ENCODE results near the gene EIF4E1B.

The EIF4E1B gene

DNA sequence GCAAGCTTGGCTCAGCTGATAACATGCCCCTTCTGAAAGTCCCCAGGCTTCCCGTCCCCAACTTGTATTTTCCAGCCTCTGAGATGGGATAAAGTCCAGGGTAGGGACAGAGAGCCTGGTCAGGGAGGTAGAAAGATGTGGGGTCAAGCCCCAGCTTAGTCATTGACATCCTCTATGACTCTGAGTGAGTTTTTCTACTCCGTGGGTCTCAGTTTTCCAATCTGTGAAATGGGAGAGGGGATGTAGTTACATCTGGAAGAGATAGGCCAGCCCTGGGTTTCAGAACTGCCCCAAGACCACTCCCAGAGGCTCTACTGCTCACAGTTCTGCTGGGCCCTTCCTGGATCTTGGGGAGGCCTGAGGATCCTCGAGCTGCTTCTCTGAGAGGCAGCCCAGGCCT lies 23.6 kb upstream of the EIF4E1B start:
- DNase-seq: no peak

GRCh38 chr5:176608142-176608705 lies 22.3 kb upstream of the EIF4E1B start:
- no peak for DNase-seq

- peak; percentile 40 for DNase-seq
These were observed 21.3 kb upstream of the EIF4E1B start for GRCh38 chr5:176608937-176609723.

- DNase-seq: peak; percentile 65
These were observed 20.6 kb upstream of the EIF4E1B start, which contains the start of gene GPRIN1 for GRCh38 chr5:176609724-176610434. TSS of gene GPRIN1 (minus strand) at chr5:176610156. CDS start at chr5:176599834, 10,322 bp downstream.

DNA sequence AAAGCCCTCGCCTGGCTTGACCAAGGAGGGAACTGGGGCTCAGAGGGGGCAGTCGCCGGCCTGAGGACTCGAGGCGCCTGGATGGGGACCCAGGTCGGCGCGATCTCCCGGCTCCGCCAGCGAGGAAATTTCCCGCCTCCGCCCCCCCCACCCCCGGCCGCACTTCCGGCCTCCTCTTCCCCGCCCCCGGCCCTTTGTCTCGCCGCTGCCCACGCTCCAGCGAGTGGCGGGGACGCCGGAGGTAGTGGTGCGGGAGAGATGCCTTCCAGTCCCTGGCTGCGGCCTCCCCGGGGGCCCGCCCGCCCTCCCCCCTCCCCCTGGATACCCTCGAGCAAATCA lies 20.1 kb upstream of the EIF4E1B start:
- DNase-seq: no peak

- peak; percentile 57 for DNase-seq
These were observed 19.0 kb upstream of the EIF4E1B start for GRCh38 chr5:176611435-176611834.

GRCh38 chr5:176612008-176612407 lies 18.5 kb upstream of the EIF4E1B start:
- no peak for DNase-seq

DNA sequence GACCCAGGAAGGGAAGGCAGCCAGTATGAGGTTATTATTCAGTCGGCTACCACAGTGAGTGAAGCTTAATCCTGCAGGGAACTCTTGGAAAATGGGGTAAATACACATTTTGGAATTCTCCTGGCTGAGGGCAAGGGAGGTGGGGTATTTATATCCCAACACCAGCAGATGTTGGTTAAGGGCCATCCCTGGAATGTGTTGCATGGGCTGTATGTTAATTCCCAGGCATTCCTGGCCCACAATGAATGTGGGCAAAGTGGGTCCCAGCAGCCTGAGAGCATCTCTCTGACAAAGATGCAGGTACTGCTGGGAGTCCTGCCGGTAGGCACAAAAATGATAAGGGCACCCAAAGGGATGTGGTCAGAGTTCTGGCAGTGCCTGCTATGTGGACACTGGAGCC lies 17.6 kb upstream of the EIF4E1B start:
- DNase-seq: no peak

- no peak for DNase-seq
These were observed 15.5 kb upstream of the EIF4E1B start for GRCh38 chr5:176614805-176615478.

DNA sequence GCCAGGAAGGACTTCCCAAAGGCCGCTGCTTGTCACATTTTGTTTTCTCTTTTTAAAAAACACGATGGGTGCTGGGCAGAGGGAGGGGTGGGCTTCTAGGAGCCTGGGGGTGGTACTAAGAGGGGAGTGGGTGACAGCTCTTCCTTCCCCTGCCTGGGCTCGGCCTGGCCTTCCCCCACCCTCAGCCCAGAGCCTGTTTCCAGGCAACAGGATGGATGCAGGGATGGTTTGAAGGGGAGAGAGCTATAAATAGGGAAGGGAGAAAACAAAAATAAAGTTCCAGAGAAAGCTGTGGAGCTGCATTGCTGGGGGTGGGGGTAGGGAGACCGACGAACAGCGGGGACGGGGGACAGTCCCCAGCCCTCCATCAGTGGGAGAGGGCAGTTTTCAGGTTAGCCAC lies 14.0 kb upstream of the EIF4E1B start:
- DNase-seq: no peak

- no peak for DNase-seq
These were observed 11.7 kb upstream of the EIF4E1B start for GRCh38 chr5:176618783-176619182.

DNA sequence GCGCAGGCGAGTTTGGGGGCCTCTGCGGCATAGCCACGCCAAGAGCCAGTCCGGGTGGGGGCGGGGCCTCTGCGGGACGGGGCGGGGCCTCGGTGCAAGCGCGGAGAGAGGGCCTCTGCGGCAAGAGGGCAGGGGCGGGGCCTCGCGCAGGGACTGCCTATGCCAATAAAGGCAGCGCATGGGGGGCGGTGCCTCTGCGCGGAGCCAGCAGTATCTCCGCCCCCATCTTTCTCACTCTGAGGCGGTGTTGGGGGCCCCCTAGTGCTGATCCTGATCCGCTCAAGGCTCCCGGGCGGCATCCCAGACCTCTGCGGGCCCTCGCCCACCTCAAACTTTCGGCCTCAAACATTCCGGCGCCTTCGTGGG lies 11.3 kb upstream of the EIF4E1B start:
- peak; percentile 77 for DNase-seq

DNA sequence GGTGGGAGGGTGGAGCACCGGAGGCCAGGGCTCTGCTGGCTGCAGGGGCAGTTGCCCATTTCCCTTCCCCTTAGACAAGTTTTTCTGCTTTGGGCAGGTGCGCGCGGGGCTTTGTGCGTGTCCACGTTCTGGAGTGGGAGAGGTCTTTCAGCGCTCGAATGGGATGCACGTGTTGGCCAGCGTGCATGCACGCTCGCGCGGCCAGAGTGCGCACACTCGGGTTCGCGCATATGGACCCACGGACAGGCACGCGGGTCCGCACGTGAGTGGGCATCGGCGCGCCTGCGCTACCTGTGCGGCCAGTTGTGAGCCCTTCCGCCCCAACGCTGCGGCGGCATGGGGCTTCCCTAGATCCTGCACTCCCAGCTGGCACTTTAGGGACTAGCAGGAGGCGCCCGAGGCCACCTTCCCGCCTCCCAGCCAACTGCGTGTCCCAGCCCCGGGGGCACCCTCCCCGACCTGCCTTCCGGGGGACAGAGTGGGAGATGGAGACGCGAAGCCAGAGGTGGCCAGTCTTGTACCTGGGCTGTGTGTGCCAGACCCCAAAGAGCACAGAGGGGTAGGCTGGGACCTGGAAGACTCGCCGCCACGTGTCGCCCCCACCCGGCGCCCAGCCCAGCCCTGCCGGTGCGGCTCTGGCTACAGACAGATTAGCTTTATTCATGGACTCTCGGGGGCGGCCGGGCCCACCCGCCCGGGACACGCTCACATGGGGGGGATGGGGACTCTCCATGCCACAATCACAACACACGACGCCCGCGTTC lies 10.7 kb upstream of the EIF4E1B start:
- no peak for DNase-seq

GRCh38 chr5:176620333-176620981 lies 10.0 kb upstream of the EIF4E1B start:
- DNase-seq: peak; percentile 29

DNA sequence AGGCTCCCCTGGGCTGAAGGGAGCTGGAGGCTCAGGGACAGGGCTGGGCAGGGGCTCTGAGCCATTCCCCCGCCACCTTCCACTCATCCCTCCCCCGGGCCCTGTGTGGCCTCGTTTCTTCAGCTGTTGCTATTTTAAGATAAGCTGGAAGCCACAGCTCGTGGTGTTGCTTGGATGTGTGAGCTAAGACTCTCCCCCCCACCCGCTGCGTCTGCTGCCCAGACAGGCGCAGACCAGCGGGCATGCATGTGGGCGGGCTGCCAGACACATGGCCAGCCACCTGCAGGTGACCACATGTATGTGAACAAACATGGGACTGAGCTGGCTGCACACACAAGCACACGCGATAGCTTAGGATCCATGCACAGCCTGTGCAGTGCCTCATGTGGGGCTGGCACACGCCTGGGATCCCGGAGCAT lies 8.8 kb upstream of the EIF4E1B start:
- no peak for DNase-seq

DNA sequence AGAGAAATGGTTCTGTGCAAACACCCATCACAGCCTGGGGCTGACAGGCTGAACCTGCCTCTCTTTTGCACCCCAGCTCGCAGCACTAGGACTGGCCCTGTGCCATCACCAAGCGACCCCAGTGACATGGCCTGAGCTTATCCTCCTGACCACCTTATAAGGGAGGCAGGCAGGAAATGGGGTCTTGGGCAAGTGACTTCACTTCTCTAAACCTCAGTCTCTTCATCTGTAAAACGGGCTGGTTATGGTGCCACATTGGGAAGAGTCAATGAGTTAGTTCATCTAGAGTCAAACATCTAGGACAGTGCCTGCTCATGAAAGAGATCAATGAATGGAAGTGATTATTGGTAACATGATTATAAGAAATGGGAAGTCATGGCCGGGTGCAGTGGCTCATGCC lies 6.3 kb upstream of the EIF4E1B start:
- DNase-seq: no peak

DNA sequence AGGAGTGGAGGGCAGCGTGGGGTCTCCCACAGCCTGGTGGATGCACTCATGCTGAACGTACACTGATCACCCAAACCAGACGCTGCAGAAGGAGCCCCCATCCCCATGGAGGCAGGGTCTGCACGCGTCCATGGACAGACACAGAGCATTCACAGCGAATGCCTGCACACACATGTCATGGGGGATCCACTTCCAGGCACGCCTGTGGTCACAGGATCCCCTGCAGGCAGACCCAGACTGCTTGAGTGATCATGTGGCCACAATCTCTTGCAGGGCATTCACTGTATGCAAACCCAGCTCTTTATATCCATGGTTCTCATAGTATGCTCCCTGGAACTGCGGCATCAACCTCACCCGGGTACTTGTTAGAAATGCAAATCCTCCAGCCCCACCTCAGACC lies 5.5 kb upstream of the EIF4E1B start:
- no peak for DNase-seq

GRCh38 chr5:176625512-176625911 lies 5.0 kb upstream of the EIF4E1B start:
- DNase-seq: no peak

GRCh38 chr5:176625966-176626875 lies 4.3 kb upstream of the EIF4E1B start:
- no peak for DNase-seq

DNA sequence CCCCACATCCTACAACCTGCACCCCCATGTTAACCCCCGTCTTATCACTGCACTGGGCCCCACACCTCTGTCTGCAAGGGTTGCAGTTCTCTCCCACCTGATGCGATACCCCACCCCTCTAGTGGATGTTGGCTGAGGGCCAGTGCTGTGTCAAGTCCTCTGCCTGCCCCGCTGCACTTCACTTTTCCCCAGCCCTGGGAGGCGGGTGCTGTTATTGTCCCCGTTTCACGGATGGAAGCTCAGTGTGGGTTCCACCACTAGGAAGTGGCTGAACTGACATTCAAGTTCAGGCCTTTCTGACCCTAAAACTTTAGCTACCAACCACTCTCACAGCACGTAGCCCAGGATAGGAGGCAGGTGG lies 3.6 kb upstream of the EIF4E1B start:
- DNase-seq: no peak

DNA sequence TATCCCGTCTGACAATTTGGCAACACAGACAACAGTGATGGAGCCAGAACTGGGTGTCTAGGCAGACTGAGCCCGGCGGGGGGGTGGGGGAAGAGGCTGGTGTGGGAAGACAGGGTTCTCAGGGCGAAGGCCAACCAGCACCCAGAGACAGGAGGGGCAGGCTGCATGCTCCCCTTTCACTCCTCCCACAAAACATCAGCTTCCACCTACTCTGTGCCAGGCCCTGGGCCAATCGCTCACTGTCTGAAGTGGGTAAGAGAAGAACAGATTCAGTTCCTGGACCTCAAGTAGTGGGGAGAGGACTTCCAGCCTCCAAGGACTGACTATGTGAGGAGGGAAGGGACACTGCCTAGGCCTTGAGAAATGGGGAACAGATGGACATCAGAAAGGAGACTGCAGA lies 2.9 kb upstream of the EIF4E1B start:
- no peak for DNase-seq
